GM13977 (cell line): ENCODE results near the gene TMPRSS6.
A peak's percentile ranks its signal among the peaks of the same experiment; 100 is the strongest.

Experiments used
- DNase-seq: peaks from one replicate; pipeline ENCODE4 v3.0.0; 2012; ENCODE audit warnings: low spot score
- CTCF ChIP-seq: IDR thresholded peaks from 2 replicates; pipeline ENCODE4 v1.5.1; 2012; ENCODE audit warnings: mild to moderate bottlenecking, control low read depth; ENCODE audit not compliant: insufficient read depth; ENCODE audit errors: extremely low read depth, missing control alignments
- in situ Hi-C: fragments of 300-500 bp; cut with MboI; formaldehyde crosslinking; loops from one replicate; pipeline ENCODE4 v1.12.0; 2022; ENCODE audit warnings: low sequenced_read_pairs, low pct_unique_long_range_greater_than_20kb, mixed read lengths, inconsistent platforms; ENCODE audit not compliant: unreplicated experiment

Gene TMPRSS6

DNA sequence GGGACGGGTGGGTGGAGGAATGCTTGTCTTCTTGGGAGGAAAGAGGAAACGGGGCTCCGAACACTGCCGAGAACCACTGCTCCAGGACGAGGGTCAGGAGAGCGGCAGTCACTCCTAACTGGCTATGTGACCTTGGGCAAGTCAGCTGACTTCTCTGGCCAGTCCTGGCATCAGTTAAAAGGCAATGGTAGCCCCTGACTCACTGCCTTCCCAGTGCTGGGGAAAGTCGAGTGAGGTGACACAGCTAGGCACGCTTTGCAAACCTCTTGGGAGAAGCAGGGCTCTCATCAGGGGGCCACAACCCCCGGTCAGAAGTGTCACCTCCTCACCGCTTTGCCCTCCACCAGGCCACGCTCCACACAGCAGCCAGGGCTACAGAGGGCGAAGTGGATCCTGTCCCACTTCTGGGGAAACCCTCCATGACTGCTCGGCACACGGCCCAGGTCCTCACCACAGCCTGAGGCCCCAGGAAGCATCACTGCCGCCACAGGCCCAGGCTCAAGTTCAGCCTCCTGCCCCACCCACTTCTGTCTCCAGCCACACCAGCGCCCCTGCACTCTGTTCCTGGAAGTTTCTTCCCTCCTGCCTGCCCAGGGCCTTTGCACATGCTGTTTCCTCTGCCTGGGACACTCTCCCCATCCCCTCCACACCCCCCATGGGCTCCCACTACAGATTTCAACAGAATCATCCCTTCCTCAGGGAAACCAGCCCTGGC is 23.9 kb upstream of the TMPRSS6 start:
- no peak for DNase-seq

GRCh38 chr22:37132773-37133172 is 23.3 kb upstream of the TMPRSS6 start:
- in situ Hi-C loops, result no loop called here
- no peak for TF ChIP-seq CTCF
- no peak for DNase-seq

More for the DNA sequence above, 23.9 kb upstream of the TMPRSS6 start:
- TF ChIP-seq CTCF, result no peak
- in situ Hi-C loops, result no loop called here

DNA sequence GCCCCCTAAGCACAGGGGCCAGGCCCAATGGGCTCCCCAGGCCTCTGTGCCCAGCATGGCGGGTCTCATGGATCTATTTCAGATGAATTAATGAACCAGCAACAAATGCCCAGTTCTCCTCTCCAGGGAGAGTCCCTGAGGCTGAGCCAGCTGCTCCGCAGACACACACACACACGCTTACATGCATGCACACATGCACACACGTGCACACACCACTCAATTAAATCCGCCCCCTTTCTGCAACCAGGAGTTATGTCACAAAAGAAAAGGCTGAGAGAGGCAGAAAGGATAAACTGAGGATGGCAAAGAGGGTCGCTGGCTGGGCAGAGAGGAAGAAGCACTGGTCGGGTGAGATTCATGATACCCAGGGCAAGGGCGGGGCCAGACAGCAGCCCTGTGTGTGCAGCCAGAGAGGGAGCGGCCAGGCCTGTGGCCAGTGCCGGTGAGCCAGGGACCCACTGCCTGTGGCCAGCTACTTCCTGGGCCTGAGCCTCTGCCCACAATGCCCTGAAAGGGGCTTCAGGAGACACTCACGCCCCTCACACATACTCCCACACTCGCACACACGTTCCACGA is 20.4 kb upstream of the TMPRSS6 start:
- in situ Hi-C loops, result no loop called here
- no peak for DNase-seq
- TF ChIP-seq CTCF, result no peak

DNA sequence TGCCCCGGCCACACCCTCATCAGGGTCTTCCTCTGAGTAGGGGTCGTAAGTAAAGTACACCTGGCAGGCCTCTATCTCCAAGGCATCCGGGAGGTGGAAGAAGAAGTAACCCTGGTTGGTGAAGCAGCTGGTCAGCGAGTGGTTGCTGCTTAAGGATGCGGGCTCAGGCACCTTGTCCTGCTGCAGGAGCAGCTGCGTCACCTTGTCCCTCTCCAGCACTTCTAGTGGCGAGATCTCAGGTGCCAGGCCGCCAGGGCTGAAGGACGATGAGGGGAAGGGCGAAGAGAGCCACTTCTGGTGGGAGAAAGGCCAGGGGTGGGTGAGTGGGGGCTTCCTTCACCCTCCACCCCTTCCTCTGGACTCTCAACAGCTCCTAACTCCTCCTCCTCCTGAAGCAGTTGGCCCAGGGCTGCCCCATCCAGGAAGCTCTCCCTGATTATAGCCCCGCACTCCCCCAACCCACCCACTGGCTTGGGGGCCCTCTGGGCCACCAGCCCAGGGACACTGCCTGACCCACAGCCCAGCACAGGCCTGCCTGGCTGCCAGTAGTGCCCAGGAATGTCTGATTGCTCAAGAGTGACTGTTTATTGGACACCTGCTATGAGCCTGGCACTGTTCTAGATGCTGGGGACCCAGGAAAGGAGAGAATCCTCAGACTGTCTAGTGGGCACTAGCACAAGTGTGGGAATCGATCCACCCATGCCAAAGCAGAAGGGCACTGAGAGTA is 19.2 kb upstream of the TMPRSS6 start:
- TF ChIP-seq CTCF, result no peak
- in situ Hi-C loops, result no loop called here
- no peak for DNase-seq

DNA sequence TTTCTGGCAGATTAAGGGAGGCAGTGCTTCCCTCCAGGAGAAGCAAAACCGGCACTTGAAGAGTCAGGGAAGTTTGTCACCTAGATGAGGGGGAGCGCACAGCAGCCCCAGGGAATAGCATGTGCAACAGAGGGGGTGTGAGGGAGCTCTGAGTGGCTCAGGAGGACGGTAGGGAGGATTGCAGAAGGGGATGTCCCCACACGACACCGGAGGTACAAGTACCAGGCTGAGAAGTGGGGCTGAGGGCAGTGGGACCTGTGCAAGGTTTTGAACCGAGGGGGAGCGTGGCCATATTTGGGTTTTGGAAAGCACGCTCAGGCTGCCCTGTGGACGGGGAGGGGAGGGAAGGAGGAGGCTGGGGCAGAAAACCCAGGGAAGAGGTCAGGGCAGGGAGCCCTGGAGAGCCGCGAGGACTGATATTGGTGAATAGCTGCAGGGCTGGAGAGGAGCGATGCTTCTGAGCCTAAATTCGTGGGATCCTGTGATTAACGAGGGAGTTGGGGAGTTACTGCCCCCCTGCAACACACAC is 17.9 kb upstream of the TMPRSS6 start:
- DNase-seq, result no peak
- in situ Hi-C loops, result no loop called here
- TF ChIP-seq CTCF, result no peak

- no peak for DNase-seq
- peak; percentile 49 for TF ChIP-seq CTCF
- in situ Hi-C loops, result no loop called here
Measured at GRCh38 chr22:37126882-37127281, 17.4 kb upstream of the TMPRSS6 start.
